WI38 (cell line): Measurements from ENCODE around the gene TCEA2.

Experiments used
- H3K4me3 ChIP-seq: 2 replicates; pipeline ENCODE4 v1.5.1; 2011; ENCODE audit warnings: low read depth, mild to moderate bottlenecking, control low read depth, low read length
- TF ChIP-seq, protein P1 (sequence below): IDR thresholded peaks from 2 replicates; pipeline ENCODE4 v1.5.1; 2012; ENCODE audit warnings: low read depth, mild to moderate bottlenecking, control low read depth, low read length

The TCEA2 gene

DNA sequence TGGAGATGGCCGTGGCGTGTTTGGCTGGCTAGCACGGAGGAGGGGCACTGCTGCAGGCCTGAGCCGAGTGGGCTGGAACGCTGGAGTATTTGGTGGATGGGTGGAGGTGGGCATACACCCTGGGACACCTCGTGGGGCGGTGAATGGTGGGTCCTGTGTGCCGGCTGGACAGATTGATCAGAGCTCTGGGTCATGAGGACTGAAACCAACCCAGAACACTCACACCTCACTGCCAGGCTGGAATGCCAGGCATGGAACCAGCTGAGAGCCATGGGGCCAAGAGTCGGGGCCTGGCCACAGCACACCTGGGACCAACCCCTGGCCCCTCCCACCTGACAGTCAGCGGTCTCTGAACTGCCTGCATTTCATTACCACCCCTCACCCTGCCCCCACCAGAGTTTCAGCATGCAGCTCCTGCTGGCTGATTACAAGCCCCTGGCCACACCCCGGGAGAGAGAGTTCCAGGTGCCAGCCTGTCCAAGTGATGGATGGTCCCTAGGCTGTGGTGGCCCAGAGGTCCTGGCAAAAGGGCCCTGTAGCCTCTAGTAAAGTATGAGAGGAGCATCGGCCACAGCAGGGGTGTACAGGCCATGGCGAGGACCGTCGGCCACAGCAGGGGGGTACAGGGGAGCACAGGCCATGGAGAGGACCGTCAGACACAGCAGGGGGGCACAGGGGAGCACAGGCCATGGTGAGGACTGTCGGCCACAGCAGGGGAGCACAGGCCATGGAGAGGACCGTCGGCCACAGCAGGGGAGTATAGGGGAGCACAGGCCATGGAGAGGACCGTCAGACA is 41.1 kb downstream of the TCEA2 start:
- TF ChIP-seq, protein P1, sequence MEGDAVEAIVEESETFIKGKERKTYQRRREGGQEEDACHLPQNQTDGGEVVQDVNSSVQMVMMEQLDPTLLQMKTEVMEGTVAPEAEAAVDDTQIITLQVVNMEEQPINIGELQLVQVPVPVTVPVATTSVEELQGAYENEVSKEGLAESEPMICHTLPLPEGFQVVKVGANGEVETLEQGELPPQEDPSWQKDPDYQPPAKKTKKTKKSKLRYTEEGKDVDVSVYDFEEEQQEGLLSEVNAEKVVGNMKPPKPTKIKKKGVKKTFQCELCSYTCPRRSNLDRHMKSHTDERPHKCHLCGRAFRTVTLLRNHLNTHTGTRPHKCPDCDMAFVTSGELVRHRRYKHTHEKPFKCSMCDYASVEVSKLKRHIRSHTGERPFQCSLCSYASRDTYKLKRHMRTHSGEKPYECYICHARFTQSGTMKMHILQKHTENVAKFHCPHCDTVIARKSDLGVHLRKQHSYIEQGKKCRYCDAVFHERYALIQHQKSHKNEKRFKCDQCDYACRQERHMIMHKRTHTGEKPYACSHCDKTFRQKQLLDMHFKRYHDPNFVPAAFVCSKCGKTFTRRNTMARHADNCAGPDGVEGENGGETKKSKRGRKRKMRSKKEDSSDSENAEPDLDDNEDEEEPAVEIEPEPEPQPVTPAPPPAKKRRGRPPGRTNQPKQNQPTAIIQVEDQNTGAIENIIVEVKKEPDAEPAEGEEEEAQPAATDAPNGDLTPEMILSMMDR = no peak
- H3K4me3 ChIP-seq = no peak overlapping the region

DNA sequence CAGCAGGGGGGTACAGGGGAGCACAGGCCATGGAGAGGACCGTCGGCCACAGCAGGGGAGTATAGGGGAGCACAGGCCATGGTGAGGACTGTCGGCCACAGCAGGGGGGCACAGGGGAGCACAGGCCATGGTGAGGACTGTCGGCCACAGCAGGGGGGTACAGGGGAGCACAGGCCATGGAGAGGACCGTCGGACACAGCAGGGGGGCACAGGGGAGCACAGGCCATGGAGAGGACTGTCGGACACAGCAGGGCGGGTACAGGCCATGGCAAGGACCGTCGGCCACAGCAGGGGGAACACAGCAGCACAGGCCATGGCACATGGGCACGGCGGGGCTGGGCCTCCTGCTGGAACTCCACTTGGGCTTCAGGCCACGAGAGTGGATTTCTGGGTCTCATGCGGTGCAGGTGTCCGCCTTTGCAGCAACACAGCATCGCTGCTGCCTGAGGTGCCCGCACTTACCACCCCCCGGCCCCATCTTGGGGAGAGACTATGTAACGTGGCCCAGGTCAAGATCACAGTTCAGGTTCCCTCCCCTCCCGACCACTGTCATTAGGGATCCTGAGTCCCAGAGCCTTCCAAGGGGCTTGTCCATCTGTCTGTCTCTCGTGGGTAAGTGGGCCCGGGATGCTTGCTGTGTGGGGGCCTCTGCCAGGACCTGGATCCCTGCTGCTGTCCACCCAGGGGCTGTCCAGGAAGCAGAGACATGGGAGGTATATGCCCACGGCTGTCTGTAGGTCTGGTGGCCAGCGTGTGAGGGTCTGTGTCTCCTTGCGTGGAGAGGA is 41.9 kb downstream of the TCEA2 start:
- TF ChIP-seq, protein P1 = no peak

DNA sequence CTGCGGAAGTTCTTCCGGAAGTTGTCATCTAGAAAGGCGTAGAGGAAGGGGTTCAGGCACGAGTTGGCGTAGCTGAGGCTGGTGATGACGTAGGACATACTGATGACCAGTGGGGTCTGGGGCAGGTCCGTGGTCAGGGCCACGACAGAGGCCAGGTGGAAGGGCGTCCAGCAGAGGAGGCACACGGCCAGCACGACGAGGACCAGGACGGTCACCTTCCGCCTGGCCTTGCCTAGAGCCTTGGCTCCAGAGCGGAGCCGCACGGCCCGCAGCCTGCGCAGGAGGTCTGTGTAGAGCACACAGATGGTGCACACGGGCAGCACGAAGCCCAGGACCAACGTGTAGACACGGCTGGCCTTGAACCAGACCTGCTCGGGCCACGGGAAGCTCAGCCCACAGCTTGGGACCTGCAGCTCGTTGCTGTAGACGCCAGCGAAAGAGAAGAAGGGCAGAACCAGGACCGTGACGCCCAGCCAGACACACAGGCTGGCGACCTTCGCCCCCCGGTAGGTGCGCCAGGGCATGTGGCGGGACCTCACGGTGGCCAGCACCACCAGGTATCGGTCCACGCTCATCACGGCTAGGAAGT is 42.9 kb downstream of the TCEA2 start:
- TF ChIP-seq, protein P1 = no peak
- no peak overlapping the region for H3K4me3 ChIP-seq

More for the DNA sequence above, 41.9 kb downstream of the TCEA2 start:
- H3K4me3 ChIP-seq = no peak overlapping the region

DNA sequence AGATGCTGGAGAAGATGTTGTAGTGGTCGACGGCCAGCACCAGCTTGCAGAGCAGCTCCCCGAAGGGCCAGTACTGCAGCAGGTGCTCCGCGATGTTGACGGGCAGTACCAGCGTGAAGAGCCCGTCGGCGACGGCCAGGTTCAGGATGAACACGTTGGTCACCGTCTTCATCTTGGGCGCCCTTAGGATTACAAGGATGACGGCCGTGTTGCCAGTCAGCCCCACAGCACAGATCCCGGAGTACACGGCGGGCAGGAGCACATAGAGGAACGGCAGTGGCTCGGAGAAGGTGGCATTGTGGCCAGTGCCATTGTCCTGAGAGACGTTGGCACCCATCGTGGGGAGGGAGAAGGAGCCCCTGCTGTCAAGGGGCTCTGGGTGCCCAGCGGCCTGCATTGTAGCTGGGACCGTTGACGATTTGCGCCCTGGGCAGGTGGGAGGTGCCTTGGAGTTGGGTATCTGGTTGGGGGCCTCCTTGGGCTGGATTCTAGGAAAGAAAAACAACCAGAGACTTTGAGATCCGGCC is 43.5 kb downstream of the TCEA2 start:
- H3K4me3 ChIP-seq = no peak overlapping the region
- TF ChIP-seq, protein P1 = no peak

DNA sequence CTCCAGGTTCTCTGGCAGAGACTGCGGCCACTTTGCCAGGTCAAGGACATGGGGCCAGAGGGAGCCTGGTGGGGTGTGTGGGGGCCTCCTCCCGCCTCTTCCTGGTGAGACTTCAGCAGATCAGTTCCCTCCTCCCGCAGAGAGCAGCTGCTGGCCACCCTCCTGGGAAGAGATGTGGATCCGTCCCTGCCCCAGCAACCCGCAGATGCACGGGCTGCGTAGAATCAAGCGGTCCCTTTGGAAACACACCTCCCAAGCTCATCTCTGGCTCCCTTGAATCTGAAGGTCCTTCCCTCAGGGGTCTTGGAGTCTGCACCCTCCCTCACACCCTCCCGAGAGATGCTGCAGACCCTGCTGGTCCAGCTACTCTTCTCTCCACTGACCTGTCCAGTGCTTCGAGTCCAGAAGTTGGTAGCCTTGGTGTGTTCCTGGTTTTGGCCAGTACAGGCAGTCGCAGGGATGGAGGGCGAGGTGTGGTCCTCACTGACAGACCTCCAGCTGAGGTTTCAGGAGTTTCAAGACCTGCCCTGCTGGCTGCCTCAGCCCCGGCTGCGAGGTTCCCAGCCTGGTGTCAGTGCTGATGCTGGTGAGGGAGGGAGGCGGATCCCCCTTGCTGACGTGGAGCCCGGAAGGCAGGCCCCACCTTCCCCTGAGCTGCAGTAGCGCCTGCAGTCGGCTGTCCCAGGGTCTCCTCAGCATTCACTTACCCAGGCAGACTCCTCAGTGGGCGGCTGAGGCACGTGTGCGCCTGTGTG is 44.2 kb downstream of the TCEA2 start, which contains the start of gene NPBWR2:
NPBWR2 (minus strand) TSS at position 585 of the 755 bp plus-strand sequence. CDS start 734 bp downstream, outside the sequence.
- TF ChIP-seq, protein P1 = no peak
- H3K4me3 ChIP-seq = no peak within 1 kb of the TSS

DNA sequence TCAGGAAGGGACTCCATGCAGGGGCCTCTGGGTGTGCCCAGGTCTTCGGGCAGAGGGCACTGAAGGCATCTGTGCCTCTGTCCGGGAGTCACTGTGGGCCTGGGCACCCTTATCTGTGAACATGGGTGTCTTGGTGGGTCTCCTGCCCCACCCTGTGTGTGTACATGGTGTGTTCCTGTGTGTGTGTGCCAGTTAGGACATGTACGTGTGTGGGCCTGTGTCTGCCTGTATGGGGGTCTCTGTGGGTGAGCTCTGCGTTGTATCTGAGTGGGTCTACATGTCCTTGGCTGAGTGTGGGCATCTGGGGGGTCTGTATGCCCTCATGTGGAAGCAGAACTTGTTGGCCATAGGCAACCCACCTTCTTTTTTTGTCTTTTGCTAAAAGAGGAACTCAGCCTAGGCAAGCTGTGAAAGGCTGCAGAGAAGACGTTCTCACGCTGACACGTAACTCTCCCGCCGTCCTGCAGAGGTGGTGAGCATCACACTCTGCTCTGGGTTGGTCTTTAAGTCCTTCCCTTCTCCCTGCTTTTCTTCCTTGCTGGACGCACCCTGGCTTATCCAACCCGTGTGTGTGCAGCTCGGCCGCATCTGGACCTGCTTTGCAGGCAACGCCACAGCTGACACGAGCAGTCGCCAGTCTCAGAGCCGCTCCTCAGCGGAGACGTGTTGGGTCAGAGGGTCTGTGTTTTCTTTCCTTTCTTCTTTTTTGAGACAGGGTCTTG is 44.9 kb downstream of the TCEA2 start:
- TF ChIP-seq, protein P1 = no peak
- H3K4me3 ChIP-seq = no peak overlapping the region
